Left ventricle myocardium inferior (tissue), 1 donor: ENCODE data around the gene KLHL3. TPM values are rescaled to one million over a fixed set of nuclear protein-coding genes. Genes with fewer than 3 reads are reported as not detected.

Source experiments
- DNase-seq: peaks from one replicate; pipeline ENCODE4 v3.0.0-alpha.2; 2020
- H3K27ac ChIP-seq: fragments of 200-600 bp; replicated peaks from 2 replicates; pipeline ENCODE4 v1.8.0; 2021
- H3K27me3 ChIP-seq: fragments of 200-600 bp; 2 replicates; pipeline ENCODE4 v1.8.0; 2021; ENCODE audit warnings: low read depth
- H3K36me3 ChIP-seq: fragments of 200-600 bp; 2 replicates; pipeline ENCODE4 v1.8.0; 2021
- H3K4me1 ChIP-seq: fragments of 200-600 bp; 2 replicates; pipeline ENCODE4 v1.8.0; 2021
- H3K4me3 ChIP-seq: fragments of 200-600 bp; 2 replicates; pipeline ENCODE4 v1.8.0; 2021; ENCODE audit warnings: mild to moderate bottlenecking, moderate library complexity
- H3K9me3 ChIP-seq: fragments of 200-600 bp; replicated peaks from 2 replicates; pipeline ENCODE4 v1.8.0; 2021
- intact Hi-C: fragments of 100-400 bp; cut with micrococcal nuclease; formaldehyde crosslinking; loops from one replicate; pipeline ENCODE4 v1.11.0; 2022
- total RNA-seq: library from RNA; stranded (reverse); fragmentation: NEBNext Ultra II Directional; extraction: Animal tissue kit (Norgen Biotek cat#: 25700); gene quantifications from one replicate; pipeline ENCODE4 v1.2.1, GENCODE V29; 2021
- TF ChIP-seq, protein P1 (sequence below): fragments of 200-600 bp; IDR thresholded peaks from 2 replicates; pipeline ENCODE4 v1.8.0; 2021; ENCODE audit warnings: antibody characterized with exemption, mild to moderate bottlenecking, borderline replicate concordance
- donor health status: DM: no; HTN: yes; CAD: no; lungs with severe emphysema.

KLHL3 gene
- total RNA-seq, 1 donor from 2014 or later = 26.3 TPM

DNA sequence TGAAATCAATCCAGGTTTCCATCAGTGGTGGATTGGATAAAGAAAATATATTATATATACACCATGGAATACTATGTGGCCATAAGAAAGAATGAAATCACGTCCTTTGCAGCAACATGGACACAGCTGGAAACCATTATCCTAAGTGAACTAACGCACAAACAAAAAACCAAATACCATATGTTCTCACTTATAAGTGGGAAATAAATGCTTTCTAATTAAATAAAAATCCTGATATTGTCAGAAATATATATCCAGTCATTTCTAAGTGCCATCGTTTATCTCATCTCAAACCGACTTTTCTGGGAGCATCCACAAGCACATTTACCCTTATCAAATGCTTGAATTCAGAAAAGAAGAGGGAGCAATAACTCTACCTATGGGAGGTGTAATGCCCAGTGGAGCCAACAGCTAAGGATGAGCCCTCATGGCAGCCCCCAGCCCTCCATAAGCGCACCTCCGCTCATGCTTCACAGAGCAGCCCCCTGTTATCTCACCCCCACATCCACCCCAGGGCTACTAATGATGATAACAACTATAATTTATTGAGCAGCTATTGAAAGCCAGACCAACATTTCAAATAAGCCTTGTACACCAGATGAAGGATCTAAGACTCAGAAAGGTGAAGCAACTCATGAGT is 135.0 kb downstream of the KLHL3 start:
- Histone ChIP-seq H3K27me3 (peaks cover 51% of the 10 kb centered on the region), H3K4me3 (no peak overlapping the region), H3K9me3 (no peaks in the 10 kb centered on the region), H3K27ac (no peak overlapping the region), H3K36me3 (no peaks in the 10 kb centered on the region), H3K4me1 (no peaks in the 10 kb centered on the region)
- intact Hi-C loops = no loop called here
- no peak for DNase-seq
- TF ChIP-seq, protein P1, sequence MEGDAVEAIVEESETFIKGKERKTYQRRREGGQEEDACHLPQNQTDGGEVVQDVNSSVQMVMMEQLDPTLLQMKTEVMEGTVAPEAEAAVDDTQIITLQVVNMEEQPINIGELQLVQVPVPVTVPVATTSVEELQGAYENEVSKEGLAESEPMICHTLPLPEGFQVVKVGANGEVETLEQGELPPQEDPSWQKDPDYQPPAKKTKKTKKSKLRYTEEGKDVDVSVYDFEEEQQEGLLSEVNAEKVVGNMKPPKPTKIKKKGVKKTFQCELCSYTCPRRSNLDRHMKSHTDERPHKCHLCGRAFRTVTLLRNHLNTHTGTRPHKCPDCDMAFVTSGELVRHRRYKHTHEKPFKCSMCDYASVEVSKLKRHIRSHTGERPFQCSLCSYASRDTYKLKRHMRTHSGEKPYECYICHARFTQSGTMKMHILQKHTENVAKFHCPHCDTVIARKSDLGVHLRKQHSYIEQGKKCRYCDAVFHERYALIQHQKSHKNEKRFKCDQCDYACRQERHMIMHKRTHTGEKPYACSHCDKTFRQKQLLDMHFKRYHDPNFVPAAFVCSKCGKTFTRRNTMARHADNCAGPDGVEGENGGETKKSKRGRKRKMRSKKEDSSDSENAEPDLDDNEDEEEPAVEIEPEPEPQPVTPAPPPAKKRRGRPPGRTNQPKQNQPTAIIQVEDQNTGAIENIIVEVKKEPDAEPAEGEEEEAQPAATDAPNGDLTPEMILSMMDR = no peak

DNA sequence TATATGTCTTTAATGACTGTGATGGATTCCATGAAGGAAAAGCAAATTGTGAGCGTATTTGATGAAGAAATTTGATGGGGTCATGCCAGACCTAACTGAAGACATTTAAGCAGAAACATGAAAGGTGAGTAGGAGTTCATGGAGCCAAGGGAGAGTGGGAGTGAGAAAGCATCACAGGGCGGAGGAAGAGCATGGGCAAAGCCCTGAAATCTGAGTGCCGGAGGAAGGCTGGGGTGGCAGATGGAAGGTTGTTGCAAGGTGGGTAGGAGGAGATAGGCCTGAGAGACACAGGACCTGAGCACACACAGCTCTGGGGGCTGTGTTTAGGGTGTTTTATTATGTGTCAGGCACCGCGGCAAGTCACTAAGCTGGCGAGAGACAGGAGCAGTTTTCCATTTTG is 136.4 kb downstream of the KLHL3 start:
- no peak overlapping the region for H3K27ac ChIP-seq
- TF ChIP-seq, protein P1 = no peak
- DNase-seq = no peak
- intact Hi-C loops = no loop called here
- H3K36me3 ChIP-seq = no peaks in the 10 kb centered on the region
- no peak overlapping the region for H3K4me3 ChIP-seq
- no peaks in the 10 kb centered on the region for H3K4me1 ChIP-seq
- H3K9me3 ChIP-seq = no peaks in the 10 kb centered on the region
- H3K27me3 ChIP-seq = peaks cover 43% of the 10 kb centered on the region

DNA sequence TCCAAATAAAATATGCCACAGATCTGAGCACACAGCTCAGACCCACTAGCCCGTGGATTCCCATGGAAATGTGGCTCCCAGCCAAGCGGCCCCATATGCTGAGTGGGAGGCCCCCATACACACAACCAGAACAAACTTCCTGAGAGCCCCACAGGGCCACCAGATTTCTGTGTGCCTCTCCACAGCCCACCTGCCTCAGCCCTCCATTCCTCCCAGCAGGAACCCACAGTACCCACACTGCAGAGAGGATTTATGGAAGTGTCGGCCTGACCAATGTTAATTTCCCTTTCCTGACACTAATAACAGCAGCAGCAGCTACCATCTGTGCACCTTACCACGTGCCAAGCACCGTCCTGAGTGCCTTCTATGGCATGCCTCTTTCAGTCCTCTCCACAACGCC is 137.5 kb downstream of the KLHL3 start:
- TF ChIP-seq, protein P1 = no peak
- Histone ChIP-seq H3K27ac (no peak overlapping the region), H3K27me3 (peaks cover 46% of the 10 kb centered on the region), H3K36me3 (no peaks in the 10 kb centered on the region), H3K4me3 (no peak overlapping the region), H3K4me1 (no peaks in the 10 kb centered on the region), H3K9me3 (no peaks in the 10 kb centered on the region)
- no peak for DNase-seq
- intact Hi-C loops = no loop called here

DNA sequence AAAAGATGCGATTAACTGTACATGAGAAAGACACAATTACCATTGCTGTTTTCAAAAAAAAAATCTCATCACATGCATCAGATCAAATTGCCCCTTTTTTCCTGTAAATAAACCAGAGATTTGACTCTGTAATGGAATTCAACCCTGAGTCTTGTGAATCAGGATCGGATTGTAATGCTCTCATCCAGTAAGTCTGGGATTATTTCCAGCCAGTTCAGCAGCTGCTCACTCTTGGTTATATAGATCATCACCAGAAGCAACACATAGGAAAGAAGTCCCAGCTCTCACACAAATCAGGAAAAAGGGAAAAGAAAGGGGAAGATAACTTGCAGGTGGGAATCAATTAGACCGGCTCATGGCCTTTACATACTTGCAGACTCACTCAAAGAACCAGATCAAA is 138.9 kb downstream of the KLHL3 start:
- Histone ChIP-seq H3K9me3 (peaks cover 7% of the 10 kb centered on the region), H3K4me3 (no peak overlapping the region), H3K27ac (no peak overlapping the region), H3K4me1 (no peaks in the 10 kb centered on the region), H3K27me3 (peaks cover 46% of the 10 kb centered on the region), H3K36me3 (no peaks in the 10 kb centered on the region)
- intact Hi-C loops = no loop called here
- TF ChIP-seq, protein P1 = no peak
- no peak for DNase-seq

DNA sequence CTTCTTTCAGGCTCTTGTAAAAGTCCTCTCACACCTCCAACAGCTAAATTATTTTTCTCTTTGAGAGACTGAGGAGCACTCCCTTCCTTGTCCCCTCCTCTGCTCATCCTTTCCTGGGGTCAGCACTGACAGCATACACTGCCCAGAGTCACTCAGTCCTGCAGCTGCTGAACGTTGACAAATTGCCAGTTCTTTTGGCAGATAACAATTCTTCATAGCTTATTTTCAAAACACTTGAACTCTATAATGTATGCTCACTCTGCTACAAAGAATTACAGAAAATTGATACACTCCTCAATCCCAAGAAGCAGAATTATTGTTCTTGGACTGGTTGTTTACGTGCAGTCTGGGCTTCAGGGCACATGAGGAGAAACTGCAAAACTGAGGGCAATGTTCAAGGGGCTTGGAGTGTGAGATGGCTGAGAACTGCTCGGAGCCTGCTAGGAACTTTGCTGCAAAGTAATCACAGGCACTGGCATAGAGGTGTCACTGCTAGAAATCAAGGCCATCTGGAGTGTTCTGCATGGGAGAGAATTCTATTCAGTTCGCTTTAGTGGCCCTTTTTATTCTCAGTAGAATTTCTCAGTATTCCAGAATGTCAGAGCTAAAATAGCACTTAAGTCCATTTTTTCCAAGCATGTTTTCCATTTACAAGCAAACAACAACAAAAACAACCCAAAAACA is 140.4 kb downstream of the KLHL3 start:
- intact Hi-C loops = no loop called here
- Histone ChIP-seq H3K4me1 (no peaks in the 10 kb centered on the region), H3K36me3 (no peaks in the 10 kb centered on the region), H3K27ac (no peak overlapping the region), H3K4me3 (no peak overlapping the region), H3K27me3 (peaks cover 39% of the 10 kb centered on the region), H3K9me3 (peaks cover 11% of the 10 kb centered on the region)
- no peak for DNase-seq
- TF ChIP-seq, protein P1 = no peak
